Astrocyte (in vitro differentiated cells and primary cell): ENCODE results near the gene OTUD5. TPM values are rescaled to one million over a fixed set of nuclear protein-coding genes. Genes with fewer than 3 reads are reported as not detected.

Source experiments
- DNase-seq: peaks from one replicate; pipeline ENCODE4 v3.0.0-alpha.2; 2010; ENCODE audit warnings: low read depth
- FAIRE-seq: peaks from 2 replicates; lab custom pipeline; 2011; peaks lifted over from hg19 to GRCh38; lab: Jason Lieb, UNC
- H2AFZ ChIP-seq: 2 replicates; pipeline ENCODE4 v1.6.0; 2012; ENCODE audit warnings: low read depth, low read length, inconsistent platforms
- H3K27ac ChIP-seq: 2 replicates; pipeline ENCODE4 v1.5.1; 2011; ENCODE audit warnings: low read depth, low read length, inconsistent platforms
- H3K27me3 ChIP-seq: 2 replicates; pipeline ENCODE4 v1.6.0; 2011; ENCODE audit warnings: low read length, inconsistent platforms; ENCODE audit not compliant: insufficient read depth
- H3K36me3 ChIP-seq: 2 replicates; pipeline ENCODE4 v1.5.1; 2011; ENCODE audit warnings: low read length, inconsistent platforms; ENCODE audit not compliant: insufficient read depth
- H3K4me1 ChIP-seq: 2 replicates; pipeline ENCODE4 v1.5.1; 2011; ENCODE audit warnings: low read length, inconsistent platforms; ENCODE audit not compliant: insufficient read depth
- H3K4me2 ChIP-seq: 2 replicates; pipeline ENCODE4 v1.6.0; 2012; ENCODE audit warnings: low read length, inconsistent platforms
- H3K4me3 ChIP-seq: 2 replicates; pipeline ENCODE4 v1.5.1; 2011; ENCODE audit warnings: low read depth, mild to moderate bottlenecking, low read length, inconsistent platforms; ENCODE audit not compliant: insufficient read depth
- H3K79me2 ChIP-seq: 2 replicates; pipeline ENCODE4 v1.6.0; 2012; ENCODE audit warnings: mild to moderate bottlenecking, low read length, inconsistent platforms; ENCODE audit not compliant: insufficient read depth
- H3K9ac ChIP-seq: 2 replicates; pipeline ENCODE4 v1.6.0; 2012; ENCODE audit warnings: mild to moderate bottlenecking, low read length, inconsistent platforms
- H3K9me3 ChIP-seq: 2 replicates; pipeline ENCODE4 v1.5.1; 2012; ENCODE audit warnings: low read depth, mild to moderate bottlenecking, low read length, inconsistent platforms; ENCODE audit not compliant: insufficient read depth
- H4K20me1 ChIP-seq: 2 replicates; pipeline ENCODE4 v1.6.0; 2012; ENCODE audit warnings: low read length, inconsistent platforms; ENCODE audit not compliant: insufficient read depth
- H3K27ac Mint-ChIP-seq: one replicate; pipeline ENCODE4 v1.8.0; 2021; ENCODE audit warnings: mild to moderate bottlenecking, mixed read lengths; ENCODE audit not compliant: unreplicated experiment
- H3K27me3 Mint-ChIP-seq: one replicate; pipeline ENCODE4 v1.8.0; 2021; ENCODE audit warnings: low read depth, mixed read lengths; ENCODE audit not compliant: unreplicated experiment
- H3K36me3 Mint-ChIP-seq: one replicate; pipeline ENCODE4 v1.8.0; 2021; ENCODE audit warnings: low read depth, mixed read lengths; ENCODE audit not compliant: unreplicated experiment
- H3K4me1 Mint-ChIP-seq: one replicate; pipeline ENCODE4 v1.8.0; 2021; ENCODE audit warnings: low read depth, mixed read lengths; ENCODE audit not compliant: unreplicated experiment
- H3K4me3 Mint-ChIP-seq: one replicate; pipeline ENCODE4 v1.8.0; 2021; ENCODE audit warnings: mild to moderate bottlenecking, moderate library complexity, mixed read lengths; ENCODE audit not compliant: unreplicated experiment
- H3K9me3 Mint-ChIP-seq: one replicate; pipeline ENCODE4 v1.8.0; 2021; ENCODE audit warnings: mild to moderate bottlenecking, mixed read lengths; ENCODE audit not compliant: unreplicated experiment
- CTCF ChIP-seq: IDR thresholded peaks from 2 replicates; pipeline ENCODE4 v1.5.1; 2011; ENCODE audit warnings: low read depth, mild to moderate bottlenecking, inconsistent platforms, low read length, moderate library complexity; ENCODE audit not compliant: insufficient read depth
- EZH2 ChIP-seq: IDR thresholded peaks from 2 replicates; pipeline ENCODE4 v1.6.1; 2012; ENCODE audit warnings: mild to moderate bottlenecking, low read length, inconsistent platforms; ENCODE audit not compliant: insufficient read depth
- total RNA-seq: library from RNA; stranded (reverse); gene quantifications from 2 replicates; pipeline ENCODE4 v1.2.1, GENCODE V29; 2021

The OTUD5 gene
- total RNA-seq, 1 donor from 2014 or later, result 56.1 TPM

GRCh38 chrX:48975041-48975440, 17.6 kb upstream of the OTUD5 start:
- no peak for DNase-seq
- no peaks in the 10 kb centered on the region for H3K79me2 ChIP-seq
- Mint-ChIP-seq H3K27me3 (no peaks in the 10 kb centered on the region), H3K27ac (no peak overlapping the region), H3K36me3 (no peaks in the 10 kb centered on the region), H3K9me3 (no peaks in the 10 kb centered on the region), H3K4me1 (peaks cover 13% of the 10 kb centered on the region), H3K4me3 (no peak overlapping the region)
- no peaks in the 10 kb centered on the region for H4K20me1 ChIP-seq
- H3K4me1 ChIP-seq, result peaks cover 3% of the 10 kb centered on the region
- no peak overlapping the region for H2AFZ ChIP-seq
- H3K9ac ChIP-seq, result no peak overlapping the region
- H3K4me2 ChIP-seq, result no peak overlapping the region
- TF ChIP-seq EZH2 (no peak), CTCF (no peak)
- no peak overlapping the region for H3K4me3 ChIP-seq
- no peaks in the 10 kb centered on the region for H3K36me3 ChIP-seq
- no peak overlapping the region for H3K27ac ChIP-seq
- H3K27me3 ChIP-seq, result no peaks in the 10 kb centered on the region
- H3K9me3 ChIP-seq, result no peaks in the 10 kb centered on the region
- FAIRE-seq, result no peak

DNA sequence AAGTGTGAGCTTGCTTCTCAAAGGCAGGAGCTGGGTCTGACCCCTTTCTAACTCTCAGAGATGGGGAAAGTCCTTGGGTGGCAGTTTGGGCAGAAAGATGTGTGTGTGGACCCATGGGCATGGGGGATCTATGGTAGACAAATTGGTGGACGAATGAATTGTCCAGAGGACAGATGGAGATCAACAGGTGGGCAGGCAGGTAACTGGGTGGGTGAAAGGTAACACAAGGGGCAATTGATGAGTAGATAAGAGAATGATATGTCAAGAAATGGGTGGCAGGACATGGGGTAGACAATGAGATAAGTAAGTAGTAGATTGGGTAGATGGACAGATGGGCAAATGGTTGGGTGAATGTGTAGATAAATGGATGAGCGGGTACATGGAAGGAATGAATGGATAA, 17.2 kb upstream of the OTUD5 start:
- H3K4me1 Mint-ChIP-seq, result peaks cover 13% of the 10 kb centered on the region
- Histone ChIP-seq H3K4me2 (no peak overlapping the region), H3K4me1 (peaks cover 3% of the 10 kb centered on the region), H3K27me3 (no peaks in the 10 kb centered on the region), H3K36me3 (no peaks in the 10 kb centered on the region), H3K9ac (no peak overlapping the region), H3K9me3 (no peaks in the 10 kb centered on the region), H2AFZ (no peak overlapping the region), H3K27ac (no peak overlapping the region), H3K79me2 (no peaks in the 10 kb centered on the region), H4K20me1 (no peaks in the 10 kb centered on the region), H3K4me3 (no peak overlapping the region)
- FAIRE-seq (no peak), DNase-seq (no peak)
- no peaks in the 10 kb centered on the region for H3K36me3 Mint-ChIP-seq
- no peak overlapping the region for H3K4me3 Mint-ChIP-seq
- no peaks in the 10 kb centered on the region for H3K27me3 Mint-ChIP-seq
- H3K9me3 Mint-ChIP-seq, result no peaks in the 10 kb centered on the region
- TF ChIP-seq EZH2 (no peak), CTCF (no peak)
- H3K27ac Mint-ChIP-seq, result no peak overlapping the region

GRCh38 chrX:48974033-48974432, 16.6 kb upstream of the OTUD5 start:
- no peak overlapping the region for H2AFZ ChIP-seq
- H3K9me3 ChIP-seq, result no peaks in the 10 kb centered on the region
- no peaks in the 10 kb centered on the region for H3K9me3 Mint-ChIP-seq
- H3K79me2 ChIP-seq, result no peaks in the 10 kb centered on the region
- H3K4me1 ChIP-seq, result peaks cover 3% of the 10 kb centered on the region
- peaks cover 13% of the 10 kb centered on the region for H3K4me1 Mint-ChIP-seq
- no peaks in the 10 kb centered on the region for H4K20me1 ChIP-seq
- no peak overlapping the region for H3K27ac ChIP-seq
- H3K27me3 ChIP-seq, result no peaks in the 10 kb centered on the region
- H3K27ac Mint-ChIP-seq, result no peak overlapping the region
- no peaks in the 10 kb centered on the region for H3K36me3 ChIP-seq
- no peak overlapping the region for H3K4me2 ChIP-seq
- H3K4me3 ChIP-seq, result no peak overlapping the region
- no peak for TF ChIP-seq CTCF
- no peak for TF ChIP-seq EZH2
- H3K4me3 Mint-ChIP-seq, result no peak overlapping the region
- DNase-seq (no peak), FAIRE-seq (no peak)
- no peaks in the 10 kb centered on the region for H3K36me3 Mint-ChIP-seq
- no peaks in the 10 kb centered on the region for H3K27me3 Mint-ChIP-seq
- no peak overlapping the region for H3K9ac ChIP-seq
